HEK293 (cell line): ENCODE measurements around the gene KRT20.

ENCODE experiments used
- PRDM1 ChIP-seq: fragments of 450-650 bp; formaldehyde crosslinking; IDR thresholded peaks from 2 replicates; pipeline ENCODE4; 2016; ENCODE audit warnings: missing biosample characterization, missing genetic modification characterization
- SP7 ChIP-seq: fragments of 450-650 bp; formaldehyde crosslinking; IDR thresholded peaks from 2 replicates; pipeline ENCODE4 v1.5.1; 2016; ENCODE audit warnings: missing biosample characterization, missing genetic modification characterization
- ZBTB1 ChIP-seq: fragments of 450-650 bp; formaldehyde crosslinking; IDR thresholded peaks from 2 replicates; pipeline ENCODE4 v1.5.1; 2016; ENCODE audit warnings: missing biosample characterization, missing genetic modification characterization
- ZIC2 ChIP-seq: fragments of 450-650 bp; formaldehyde crosslinking; IDR thresholded peaks from 2 replicates; pipeline ENCODE4 v1.5.1; 2016; ENCODE audit warnings: missing biosample characterization, missing genetic modification characterization
- ZNF157 ChIP-seq: fragments of 450-650 bp; formaldehyde crosslinking; IDR thresholded peaks from 2 replicates; pipeline ENCODE4 v1.5.1; 2016; ENCODE audit warnings: missing biosample characterization, missing genetic modification characterization
- ZNF221 ChIP-seq: fragments of 450-650 bp; formaldehyde crosslinking; IDR thresholded peaks from 2 replicates; pipeline ENCODE4 v1.5.1; 2017; ENCODE audit warnings: missing biosample characterization, missing genetic modification characterization, borderline replicate concordance
- ZNF239 ChIP-seq: fragments of 450-650 bp; formaldehyde crosslinking; IDR thresholded peaks from 2 replicates; pipeline ENCODE4 v1.5.1; 2016; ENCODE audit warnings: missing biosample characterization, missing genetic modification characterization
- ZNF24 ChIP-seq: fragments of 450-650 bp; formaldehyde crosslinking; IDR thresholded peaks from 2 replicates; pipeline ENCODE4 v1.5.1; 2016; ENCODE audit warnings: missing biosample characterization, missing genetic modification characterization
- ZNF311 ChIP-seq: fragments of 450-650 bp; formaldehyde crosslinking; IDR thresholded peaks from 2 replicates; pipeline ENCODE4 v1.5.1; 2017; ENCODE audit warnings: missing biosample characterization, missing genetic modification characterization, borderline replicate concordance
- ZNF48 ChIP-seq: fragments of 450-650 bp; formaldehyde crosslinking; IDR thresholded peaks from 2 replicates; pipeline ENCODE4 v1.5.1; 2016; ENCODE audit warnings: missing biosample characterization, missing genetic modification characterization
- ZNF624 ChIP-seq: fragments of 450-650 bp; formaldehyde crosslinking; IDR thresholded peaks from 2 replicates; pipeline ENCODE4 v1.5.1; 2017; ENCODE audit warnings: missing biosample characterization, missing genetic modification characterization
- ZNF660 ChIP-seq: fragments of 450-650 bp; IDR thresholded peaks from 2 replicates; pipeline ENCODE4 v1.5.1; 2018; ENCODE audit warnings: missing biosample characterization, mild to moderate bottlenecking, missing genetic modification characterization
- ZNF670 ChIP-seq: fragments of 450-650 bp; formaldehyde crosslinking; IDR thresholded peaks from 2 replicates; pipeline ENCODE4 v1.5.1; 2016; ENCODE audit warnings: missing biosample characterization, missing genetic modification characterization, low read depth
- TF ChIP-seq, protein P1 (sequence below): fragments of 450-650 bp; formaldehyde crosslinking; IDR thresholded peaks from 2 replicates; pipeline ENCODE4 v1.5.1; 2016; ENCODE audit warnings: missing biosample characterization, missing genetic modification characterization
- TF ChIP-seq, protein P2 (sequence below): fragments of 450-650 bp; formaldehyde crosslinking; IDR thresholded peaks from 2 replicates; pipeline ENCODE4 v1.5.1; 2016; ENCODE audit warnings: missing biosample characterization, missing genetic modification characterization
- TF ChIP-seq, protein P3 (sequence below): fragments of 450-650 bp; formaldehyde crosslinking; IDR thresholded peaks from 2 replicates; pipeline ENCODE4 v1.5.1; 2016; ENCODE audit warnings: missing biosample characterization, missing genetic modification characterization
- TF ChIP-seq, protein P4 (sequence below): fragments of 450-650 bp; formaldehyde crosslinking; IDR thresholded peaks from 2 replicates; pipeline ENCODE4 v1.5.1; 2016; ENCODE audit warnings: missing biosample characterization, missing genetic modification characterization
- TF ChIP-seq, protein P5 (sequence below): fragments of 450-650 bp; formaldehyde crosslinking; IDR thresholded peaks from 2 replicates; pipeline ENCODE4 v1.5.1; 2016; ENCODE audit warnings: missing biosample characterization, missing genetic modification characterization
- TF ChIP-seq, protein P6 (sequence below): fragments of 450-650 bp; formaldehyde crosslinking; IDR thresholded peaks from 2 replicates; pipeline ENCODE4 v1.5.1; 2017; ENCODE audit warnings: missing biosample characterization, missing genetic modification characterization
- TF ChIP-seq, protein P7 (sequence below): fragments of 450-650 bp; formaldehyde crosslinking; IDR thresholded peaks from 2 replicates; pipeline ENCODE4 v1.5.1; 2016; ENCODE audit warnings: missing biosample characterization, missing genetic modification characterization
- TF ChIP-seq, protein P8 (sequence below): fragments of 450-650 bp; formaldehyde crosslinking; IDR thresholded peaks from 2 replicates; pipeline ENCODE4 v1.5.1; 2016; ENCODE audit warnings: missing biosample characterization, missing genetic modification characterization

Gene KRT20

DNA sequence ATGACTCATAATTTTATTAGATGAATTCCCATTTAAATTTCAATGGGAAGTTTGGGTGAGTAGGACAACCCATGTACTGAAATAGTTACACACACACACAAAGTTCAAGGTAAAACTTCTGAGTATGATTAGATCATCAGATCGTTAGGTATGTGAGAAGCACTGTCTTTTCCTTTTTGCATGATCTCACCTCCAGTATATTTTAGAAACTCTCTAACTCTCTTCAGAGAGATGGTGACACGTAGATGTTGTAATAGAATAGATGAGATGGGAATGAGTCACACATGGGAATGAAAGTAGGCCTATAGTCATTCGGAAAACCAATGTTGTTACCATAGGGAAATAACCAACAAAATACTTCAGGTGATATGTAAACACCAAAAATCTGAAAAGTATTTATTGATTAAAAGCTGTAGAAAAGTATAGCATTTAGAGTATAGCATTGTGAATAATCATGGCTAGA lies 30.2 kb upstream of the KRT20 start (continued):
- TF ChIP-seq ZNF660 (tag by site-specific recombination) (no peak; the same call in 1 of the 2 replicates), ZNF624 (no peak), ZNF239 (tag by site-specific recombination) (no peak), ZNF311 (no peak), PRDM1 (tag by site-specific recombination) (peak; percentile 91), ZIC2 (no peak), ZNF670 (tag by site-specific recombination) (no peak), SP7 (tag by site-specific recombination) (peak; percentile 77), ZNF24 (tag by site-specific recombination) (peak; percentile 59; the same call in 1 of the 2 replicates), ZBTB1 (tag by site-specific recombination) (no peak), ZNF157 (tag by site-specific recombination) (no peak), ZNF221 (tag by site-specific recombination) (no peak), ZNF48 (tag by site-specific recombination) (no peak)
- TF ChIP-seq, protein P1, sequence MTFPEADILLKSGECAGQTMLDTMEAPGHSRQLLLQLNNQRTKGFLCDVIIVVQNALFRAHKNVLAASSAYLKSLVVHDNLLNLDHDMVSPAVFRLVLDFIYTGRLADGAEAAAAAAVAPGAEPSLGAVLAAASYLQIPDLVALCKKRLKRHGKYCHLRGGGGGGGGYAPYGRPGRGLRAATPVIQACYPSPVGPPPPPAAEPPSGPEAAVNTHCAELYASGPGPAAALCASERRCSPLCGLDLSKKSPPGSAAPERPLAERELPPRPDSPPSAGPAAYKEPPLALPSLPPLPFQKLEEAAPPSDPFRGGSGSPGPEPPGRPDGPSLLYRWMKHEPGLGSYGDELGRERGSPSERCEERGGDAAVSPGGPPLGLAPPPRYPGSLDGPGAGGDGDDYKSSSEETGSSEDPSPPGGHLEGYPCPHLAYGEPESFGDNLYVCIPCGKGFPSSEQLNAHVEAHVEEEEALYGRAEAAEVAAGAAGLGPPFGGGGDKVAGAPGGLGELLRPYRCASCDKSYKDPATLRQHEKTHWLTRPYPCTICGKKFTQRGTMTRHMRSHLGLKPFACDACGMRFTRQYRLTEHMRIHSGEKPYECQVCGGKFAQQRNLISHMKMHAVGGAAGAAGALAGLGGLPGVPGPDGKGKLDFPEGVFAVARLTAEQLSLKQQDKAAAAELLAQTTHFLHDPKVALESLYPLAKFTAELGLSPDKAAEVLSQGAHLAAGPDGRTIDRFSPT (tag by site-specific recombination), result no peak
- TF ChIP-seq, protein P2, sequence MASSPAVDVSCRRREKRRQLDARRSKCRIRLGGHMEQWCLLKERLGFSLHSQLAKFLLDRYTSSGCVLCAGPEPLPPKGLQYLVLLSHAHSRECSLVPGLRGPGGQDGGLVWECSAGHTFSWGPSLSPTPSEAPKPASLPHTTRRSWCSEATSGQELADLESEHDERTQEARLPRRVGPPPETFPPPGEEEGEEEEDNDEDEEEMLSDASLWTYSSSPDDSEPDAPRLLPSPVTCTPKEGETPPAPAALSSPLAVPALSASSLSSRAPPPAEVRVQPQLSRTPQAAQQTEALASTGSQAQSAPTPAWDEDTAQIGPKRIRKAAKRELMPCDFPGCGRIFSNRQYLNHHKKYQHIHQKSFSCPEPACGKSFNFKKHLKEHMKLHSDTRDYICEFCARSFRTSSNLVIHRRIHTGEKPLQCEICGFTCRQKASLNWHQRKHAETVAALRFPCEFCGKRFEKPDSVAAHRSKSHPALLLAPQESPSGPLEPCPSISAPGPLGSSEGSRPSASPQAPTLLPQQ, result 0 out of 2 replicates have a peak, but pooled peaks have one; percentile 51
- TF ChIP-seq, protein P3, sequence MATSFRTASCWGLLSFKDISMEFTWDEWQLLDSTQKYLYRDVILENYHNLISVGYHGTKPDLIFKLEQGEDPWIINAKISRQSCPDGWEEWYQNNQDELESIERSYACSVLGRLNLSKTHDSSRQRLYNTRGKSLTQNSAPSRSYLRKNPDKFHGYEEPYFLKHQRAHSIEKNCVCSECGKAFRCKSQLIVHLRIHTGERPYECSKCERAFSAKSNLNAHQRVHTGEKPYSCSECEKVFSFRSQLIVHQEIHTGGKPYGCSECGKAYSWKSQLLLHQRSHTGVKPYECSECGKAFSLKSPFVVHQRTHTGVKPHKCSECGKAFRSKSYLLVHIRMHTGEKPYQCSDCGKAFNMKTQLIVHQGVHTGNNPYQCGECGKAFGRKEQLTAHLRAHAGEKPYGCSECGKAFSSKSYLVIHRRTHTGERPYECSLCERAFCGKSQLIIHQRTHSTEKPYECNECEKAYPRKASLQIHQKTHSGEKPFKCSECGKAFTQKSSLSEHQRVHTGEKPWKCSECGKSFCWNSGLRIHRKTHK (tag by site-specific recombination), result peak; percentile 13; the same call in 1 of the 2 replicates
- TF ChIP-seq, protein P4, sequence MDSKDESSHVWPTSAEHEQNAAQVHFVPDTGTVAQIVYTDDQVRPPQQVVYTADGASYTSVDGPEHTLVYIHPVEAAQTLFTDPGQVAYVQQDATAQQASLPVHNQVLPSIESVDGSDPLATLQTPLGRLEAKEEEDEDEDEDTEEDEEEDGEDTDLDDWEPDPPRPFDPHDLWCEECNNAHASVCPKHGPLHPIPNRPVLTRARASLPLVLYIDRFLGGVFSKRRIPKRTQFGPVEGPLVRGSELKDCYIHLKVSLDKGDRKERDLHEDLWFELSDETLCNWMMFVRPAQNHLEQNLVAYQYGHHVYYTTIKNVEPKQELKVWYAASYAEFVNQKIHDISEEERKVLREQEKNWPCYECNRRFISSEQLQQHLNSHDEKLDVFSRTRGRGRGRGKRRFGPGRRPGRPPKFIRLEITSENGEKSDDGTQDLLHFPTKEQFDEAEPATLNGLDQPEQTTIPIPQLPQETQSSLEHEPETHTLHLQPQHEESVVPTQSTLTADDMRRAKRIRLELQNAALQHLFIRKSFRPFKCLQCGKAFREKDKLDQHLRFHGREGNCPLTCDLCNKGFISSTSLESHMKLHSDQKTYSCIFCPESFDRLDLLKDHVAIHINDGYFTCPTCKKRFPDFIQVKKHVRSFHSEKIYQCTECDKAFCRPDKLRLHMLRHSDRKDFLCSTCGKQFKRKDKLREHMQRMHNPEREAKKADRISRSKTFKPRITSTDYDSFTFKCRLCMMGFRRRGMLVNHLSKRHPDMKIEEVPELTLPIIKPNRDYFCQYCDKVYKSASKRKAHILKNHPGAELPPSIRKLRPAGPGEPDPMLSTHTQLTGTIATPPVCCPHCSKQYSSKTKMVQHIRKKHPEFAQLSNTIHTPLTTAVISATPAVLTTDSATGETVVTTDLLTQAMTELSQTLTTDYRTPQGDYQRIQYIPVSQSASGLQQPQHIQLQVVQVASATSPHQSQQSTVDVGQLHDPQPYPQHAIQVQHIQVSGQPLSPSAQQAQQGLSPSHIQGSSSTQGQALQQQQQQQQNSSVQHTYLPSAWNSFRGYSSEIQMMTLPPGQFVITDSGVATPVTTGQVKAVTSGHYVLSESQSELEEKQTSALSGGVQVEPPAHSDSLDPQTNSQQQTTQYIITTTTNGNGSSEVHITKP, result 0 out of 2 replicates have a peak, but pooled peaks have one; percentile 19
- TF ChIP-seq, protein P5, sequence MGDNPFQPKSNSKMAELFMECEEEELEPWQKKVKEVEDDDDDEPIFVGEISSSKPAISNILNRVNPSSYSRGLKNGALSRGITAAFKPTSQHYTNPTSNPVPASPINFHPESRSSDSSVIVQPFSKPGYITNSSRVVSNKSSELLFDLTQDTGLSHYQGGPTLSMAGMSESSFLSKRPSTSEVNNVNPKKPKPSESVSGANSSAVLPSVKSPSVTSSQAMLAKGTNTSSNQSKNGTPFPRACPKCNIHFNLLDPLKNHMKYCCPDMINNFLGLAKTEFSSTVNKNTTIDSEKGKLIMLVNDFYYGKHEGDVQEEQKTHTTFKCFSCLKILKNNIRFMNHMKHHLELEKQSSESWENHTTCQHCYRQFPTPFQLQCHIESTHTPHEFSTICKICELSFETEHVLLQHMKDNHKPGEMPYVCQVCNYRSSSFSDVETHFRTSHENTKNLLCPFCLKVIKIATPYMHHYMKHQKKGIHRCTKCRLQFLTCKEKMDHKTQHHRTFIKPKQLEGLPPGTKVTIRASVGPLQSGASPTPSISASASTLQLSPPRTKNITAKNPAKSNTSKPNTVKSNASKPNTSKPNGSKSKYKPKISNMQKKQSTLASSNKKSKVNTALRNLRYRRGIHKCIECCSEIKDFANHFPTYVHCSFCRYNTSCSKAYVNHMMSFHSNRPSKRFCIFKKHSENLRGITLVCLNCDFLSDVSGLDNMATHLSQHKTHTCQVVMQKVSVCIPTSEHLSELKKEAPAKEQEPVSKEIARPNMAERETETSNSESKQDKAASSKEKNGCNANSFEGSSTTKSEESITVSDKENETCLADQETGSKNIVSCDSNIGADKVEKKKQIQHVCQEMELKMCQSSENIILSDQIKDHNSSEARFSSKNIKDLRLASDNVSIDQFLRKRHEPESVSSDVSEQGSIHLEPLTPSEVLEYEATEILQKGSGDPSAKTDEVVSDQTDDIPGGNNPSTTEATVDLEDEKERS (tag by site-specific recombination), result 0 out of 2 replicates have a peak, but pooled peaks have one; percentile 50
- TF ChIP-seq, protein P6, sequence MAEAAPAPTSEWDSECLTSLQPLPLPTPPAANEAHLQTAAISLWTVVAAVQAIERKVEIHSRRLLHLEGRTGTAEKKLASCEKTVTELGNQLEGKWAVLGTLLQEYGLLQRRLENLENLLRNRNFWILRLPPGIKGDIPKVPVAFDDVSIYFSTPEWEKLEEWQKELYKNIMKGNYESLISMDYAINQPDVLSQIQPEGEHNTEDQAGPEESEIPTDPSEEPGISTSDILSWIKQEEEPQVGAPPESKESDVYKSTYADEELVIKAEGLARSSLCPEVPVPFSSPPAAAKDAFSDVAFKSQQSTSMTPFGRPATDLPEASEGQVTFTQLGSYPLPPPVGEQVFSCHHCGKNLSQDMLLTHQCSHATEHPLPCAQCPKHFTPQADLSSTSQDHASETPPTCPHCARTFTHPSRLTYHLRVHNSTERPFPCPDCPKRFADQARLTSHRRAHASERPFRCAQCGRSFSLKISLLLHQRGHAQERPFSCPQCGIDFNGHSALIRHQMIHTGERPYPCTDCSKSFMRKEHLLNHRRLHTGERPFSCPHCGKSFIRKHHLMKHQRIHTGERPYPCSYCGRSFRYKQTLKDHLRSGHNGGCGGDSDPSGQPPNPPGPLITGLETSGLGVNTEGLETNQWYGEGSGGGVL (tag by site-specific recombination), result peak; percentile 58
- TF ChIP-seq, protein P7, sequence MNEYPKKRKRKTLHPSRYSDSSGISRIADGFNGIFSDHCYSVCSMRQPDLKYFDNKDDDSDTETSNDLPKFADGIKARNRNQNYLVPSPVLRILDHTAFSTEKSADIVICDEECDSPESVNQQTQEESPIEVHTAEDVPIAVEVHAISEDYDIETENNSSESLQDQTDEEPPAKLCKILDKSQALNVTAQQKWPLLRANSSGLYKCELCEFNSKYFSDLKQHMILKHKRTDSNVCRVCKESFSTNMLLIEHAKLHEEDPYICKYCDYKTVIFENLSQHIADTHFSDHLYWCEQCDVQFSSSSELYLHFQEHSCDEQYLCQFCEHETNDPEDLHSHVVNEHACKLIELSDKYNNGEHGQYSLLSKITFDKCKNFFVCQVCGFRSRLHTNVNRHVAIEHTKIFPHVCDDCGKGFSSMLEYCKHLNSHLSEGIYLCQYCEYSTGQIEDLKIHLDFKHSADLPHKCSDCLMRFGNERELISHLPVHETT (tag by site-specific recombination), result peak; percentile 86; the same call in 1 of the 2 replicates
- TF ChIP-seq, protein P8, sequence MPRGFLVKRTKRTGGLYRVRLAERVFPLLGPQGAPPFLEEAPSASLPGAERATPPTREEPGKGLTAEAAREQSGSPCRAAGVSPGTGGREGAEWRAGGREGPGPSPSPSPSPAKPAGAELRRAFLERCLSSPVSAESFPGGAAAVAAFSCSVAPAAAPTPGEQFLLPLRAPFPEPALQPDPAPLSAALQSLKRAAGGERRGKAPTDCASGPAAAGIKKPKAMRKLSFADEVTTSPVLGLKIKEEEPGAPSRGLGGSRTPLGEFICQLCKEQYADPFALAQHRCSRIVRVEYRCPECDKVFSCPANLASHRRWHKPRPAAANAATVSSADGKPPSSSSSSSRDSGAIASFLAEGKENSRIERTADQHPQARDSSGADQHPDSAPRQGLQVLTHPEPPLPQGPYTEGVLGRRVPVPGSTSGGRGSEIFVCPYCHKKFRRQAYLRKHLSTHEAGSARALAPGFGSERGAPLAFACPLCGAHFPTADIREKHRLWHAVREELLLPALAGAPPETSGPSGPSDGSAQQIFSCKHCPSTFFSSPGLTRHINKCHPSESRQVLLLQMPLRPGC (tag by site-specific recombination), result peak; percentile 80
